Rectal smooth muscle tissue (tissue), 1 donor: Measurements from ENCODE around the gene IRF3.

Source experiments
- H3K27ac ChIP-seq: one replicate; pipeline ENCODE4 v1.7.0; 2013; ENCODE audit warnings: low read depth, low read length, inconsistent platforms
- H3K27me3 ChIP-seq: one replicate; pipeline ENCODE4 v1.7.0; 2013; ENCODE audit warnings: low read length; ENCODE audit not compliant: control insufficient read depth, insufficient read depth
- H3K36me3 ChIP-seq: one replicate; pipeline ENCODE4 v1.7.0; 2013; ENCODE audit warnings: low read length; ENCODE audit not compliant: control insufficient read depth, insufficient read depth
- H3K4me1 ChIP-seq: one replicate; pipeline ENCODE4 v1.7.0; 2013; ENCODE audit warnings: low read length; ENCODE audit not compliant: control insufficient read depth, insufficient read depth
- H3K4me3 ChIP-seq: one replicate; pipeline ENCODE4 v1.7.0; 2013; ENCODE audit warnings: low read length
- H3K9ac ChIP-seq: one replicate; pipeline ENCODE4 v1.7.0; 2013; ENCODE audit warnings: low read length

IRF3 gene

GRCh38 chr19:49665351-49666119, at the start of gene IRF3, which contains the start of gene BCL2L12:
TSS of gene IRF3 (minus strand) at chr19:49665857. CDS start at chr19:49664838, 1,019 bp downstream.
TSS of gene BCL2L12 (plus strand) at chr19:49665933. CDS start at chr19:49666693, 760 bp downstream.
- Histone ChIP-seq H3K4me3 (peak within 1 kb of the TSS; percentile 82), H3K27me3 (no peaks in the 10 kb centered on the region), H3K4me1 (peaks cover 5% of the 10 kb centered on the region), H3K27ac (peak within 1 kb of the TSS; percentile 82), H3K9ac (peak within 1 kb of the TSS; percentile 73), H3K36me3 (peaks cover 12% of the 10 kb centered on the region)

- no peaks in the 10 kb centered on the region for H3K36me3 ChIP-seq
- H3K9ac ChIP-seq: no peak overlapping the region
- no peak overlapping the region for H3K4me3 ChIP-seq
- no peaks in the 10 kb centered on the region for H3K4me1 ChIP-seq
- no peaks in the 10 kb centered on the region for H3K27me3 ChIP-seq
- H3K27ac ChIP-seq: no peak overlapping the region
Observed at GRCh38 chr19:49713236-49713845, 47.7 kb upstream of the IRF3 start.

GRCh38 chr19:49712397-49712859, 46.8 kb upstream of the IRF3 start:
- Histone ChIP-seq H3K36me3 (no peaks in the 10 kb centered on the region), H3K4me3 (no peak overlapping the region), H3K27ac (no peak overlapping the region), H3K4me1 (no peaks in the 10 kb centered on the region), H3K9ac (no peak overlapping the region), H3K27me3 (no peaks in the 10 kb centered on the region)

- H3K36me3 ChIP-seq: no peaks in the 10 kb centered on the region
- no peaks in the 10 kb centered on the region for H3K4me1 ChIP-seq
- no peak overlapping the region for H3K9ac ChIP-seq
- no peak overlapping the region for H3K27ac ChIP-seq
- no peak overlapping the region for H3K4me3 ChIP-seq
- H3K27me3 ChIP-seq: no peaks in the 10 kb centered on the region
Observed at GRCh38 chr19:49710372-49710951, 44.8 kb upstream of the IRF3 start.

- H3K36me3 ChIP-seq: no peaks in the 10 kb centered on the region
- H3K4me1 ChIP-seq: no peaks in the 10 kb centered on the region
- H3K27ac ChIP-seq: no peak overlapping the region
Observed at GRCh38 chr19:49705919-49706318, 40.3 kb upstream of the IRF3 start.

GRCh38 chr19:49704888-49705642, 39.4 kb upstream of the IRF3 start:
- H3K27me3 ChIP-seq: no peaks in the 10 kb centered on the region
- H3K4me3 ChIP-seq: no peak overlapping the region
- no peak overlapping the region for H3K9ac ChIP-seq
- no peak overlapping the region for H3K27ac ChIP-seq
- no peaks in the 10 kb centered on the region for H3K4me1 ChIP-seq
- no peaks in the 10 kb centered on the region for H3K36me3 ChIP-seq

More at GRCh38 chr19:49705919-49706318, 40.3 kb upstream of the IRF3 start:
- no peaks in the 10 kb centered on the region for H3K27me3 ChIP-seq
- H3K4me3 ChIP-seq: no peak overlapping the region
- no peak overlapping the region for H3K9ac ChIP-seq

GRCh38 chr19:49701271-49701786, 35.7 kb upstream of the IRF3 start:
- Histone ChIP-seq H3K36me3 (no peaks in the 10 kb centered on the region), H3K27ac (no peak overlapping the region), H3K27me3 (no peaks in the 10 kb centered on the region), H3K4me3 (no peak overlapping the region), H3K9ac (no peak overlapping the region), H3K4me1 (no peaks in the 10 kb centered on the region)

- no peak overlapping the region for H3K27ac ChIP-seq
- H3K4me3 ChIP-seq: no peak overlapping the region
- H3K27me3 ChIP-seq: no peaks in the 10 kb centered on the region
- H3K9ac ChIP-seq: no peak overlapping the region
- H3K4me1 ChIP-seq: no peaks in the 10 kb centered on the region
- H3K36me3 ChIP-seq: no peaks in the 10 kb centered on the region
Observed at GRCh38 chr19:49700563-49700962, 34.9 kb upstream of the IRF3 start.

GRCh38 chr19:49699364-49699763, 33.7 kb upstream of the IRF3 start:
- no peaks in the 10 kb centered on the region for H3K36me3 ChIP-seq
- H3K27ac ChIP-seq: no peak overlapping the region
- no peaks in the 10 kb centered on the region for H3K27me3 ChIP-seq
- H3K9ac ChIP-seq: no peak overlapping the region
- H3K4me1 ChIP-seq: no peaks in the 10 kb centered on the region
- no peak overlapping the region for H3K4me3 ChIP-seq

- Histone ChIP-seq H3K27me3 (no peaks in the 10 kb centered on the region), H3K4me1 (no peaks in the 10 kb centered on the region), H3K9ac (no peak overlapping the region), H3K27ac (no peak overlapping the region), H3K4me3 (no peak overlapping the region), H3K36me3 (no peaks in the 10 kb centered on the region)
Observed at GRCh38 chr19:49696865-49697264, 31.2 kb upstream of the IRF3 start.

- Histone ChIP-seq H3K4me3 (no peak overlapping the region), H3K4me1 (no peaks in the 10 kb centered on the region), H3K9ac (no peak overlapping the region), H3K27me3 (no peaks in the 10 kb centered on the region), H3K36me3 (no peaks in the 10 kb centered on the region), H3K27ac (no peak overlapping the region)
Observed at GRCh38 chr19:49696115-49696514, 30.5 kb upstream of the IRF3 start.

- peaks cover 2% of the 10 kb centered on the region for H3K36me3 ChIP-seq
- no peak overlapping the region for H3K9ac ChIP-seq
- H3K4me3 ChIP-seq: no peak overlapping the region
- no peak overlapping the region for H3K27ac ChIP-seq
- H3K27me3 ChIP-seq: peaks cover 10% of the 10 kb centered on the region
- H3K4me1 ChIP-seq: peaks cover 7% of the 10 kb centered on the region
Observed at GRCh38 chr19:49692147-49692506, 26.5 kb upstream of the IRF3 start.
